ENCODE measurements around the gene XYLT1. TPM values are rescaled to one million over a fixed set of nuclear protein-coding genes. Genes with fewer than 3 reads are reported as not detected.
"Not testable (repeated sequence)": the region's sequence is repeated elsewhere in the genome, so short reads cannot be mapped to it uniquely, and the experiment has no call there.

XYLT1 gene
- total RNA-seq, 2 donors from 2014 or later, result 14.4 to 31.3 TPM

DNA sequence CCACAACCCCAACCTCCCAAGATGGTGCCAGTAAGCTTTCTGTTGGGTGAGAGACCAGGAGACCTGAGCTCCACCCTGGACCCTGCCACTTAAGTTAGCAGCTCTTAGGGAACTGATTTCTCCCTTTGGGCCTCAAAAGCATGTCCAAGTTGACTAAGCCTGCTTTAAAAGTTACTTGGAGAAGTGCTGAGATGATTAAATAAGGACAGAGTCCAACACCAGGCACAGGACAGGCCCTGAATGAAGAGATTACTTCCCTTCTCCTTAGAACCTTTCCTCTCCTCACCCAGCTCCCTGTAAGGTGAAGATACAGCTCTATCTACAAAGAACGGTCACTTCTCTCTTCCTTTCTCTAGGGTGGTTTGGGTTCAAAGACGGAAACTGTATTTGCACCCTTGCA is 162.6 kb downstream of the XYLT1 start:
- Histone ChIP-seq H3K27ac (no peak overlapping the region), H3K4me3 (no peak overlapping the region), H3K36me3 (no peaks in the 10 kb centered on the region), H3K9me3 (no peaks in the 10 kb centered on the region), H3K4me1 (peaks cover 0 to 33% of the 10 kb centered on the region in 2 donors), H3K27me3 (no peaks in the 10 kb centered on the region)
- DNase-seq (ENCODE audit: low spot score), result no peak
- TF ChIP-seq, protein P1, sequence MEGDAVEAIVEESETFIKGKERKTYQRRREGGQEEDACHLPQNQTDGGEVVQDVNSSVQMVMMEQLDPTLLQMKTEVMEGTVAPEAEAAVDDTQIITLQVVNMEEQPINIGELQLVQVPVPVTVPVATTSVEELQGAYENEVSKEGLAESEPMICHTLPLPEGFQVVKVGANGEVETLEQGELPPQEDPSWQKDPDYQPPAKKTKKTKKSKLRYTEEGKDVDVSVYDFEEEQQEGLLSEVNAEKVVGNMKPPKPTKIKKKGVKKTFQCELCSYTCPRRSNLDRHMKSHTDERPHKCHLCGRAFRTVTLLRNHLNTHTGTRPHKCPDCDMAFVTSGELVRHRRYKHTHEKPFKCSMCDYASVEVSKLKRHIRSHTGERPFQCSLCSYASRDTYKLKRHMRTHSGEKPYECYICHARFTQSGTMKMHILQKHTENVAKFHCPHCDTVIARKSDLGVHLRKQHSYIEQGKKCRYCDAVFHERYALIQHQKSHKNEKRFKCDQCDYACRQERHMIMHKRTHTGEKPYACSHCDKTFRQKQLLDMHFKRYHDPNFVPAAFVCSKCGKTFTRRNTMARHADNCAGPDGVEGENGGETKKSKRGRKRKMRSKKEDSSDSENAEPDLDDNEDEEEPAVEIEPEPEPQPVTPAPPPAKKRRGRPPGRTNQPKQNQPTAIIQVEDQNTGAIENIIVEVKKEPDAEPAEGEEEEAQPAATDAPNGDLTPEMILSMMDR (IDR thresholded peaks at IDR 0.05), result no peak

DNA sequence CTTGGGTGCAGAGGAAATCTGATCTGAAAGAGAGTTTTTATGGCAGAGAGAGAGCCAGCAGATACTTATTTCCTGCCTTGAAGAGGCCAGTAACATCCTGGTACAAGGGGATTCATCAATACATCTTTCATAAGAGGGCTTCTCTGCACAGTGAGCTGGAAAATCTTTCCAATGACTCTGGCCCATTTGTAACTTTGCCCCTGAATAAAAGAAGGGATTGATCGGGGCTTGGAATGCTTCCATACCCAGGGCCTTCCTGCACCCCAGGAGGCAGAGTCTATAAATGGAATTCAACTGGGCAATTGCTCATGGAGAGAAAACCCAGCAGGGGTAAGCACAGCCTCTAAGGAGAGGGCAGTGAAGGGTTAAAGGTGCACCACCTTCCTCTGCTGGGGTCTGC is 163.3 kb downstream of the XYLT1 start:
- Histone ChIP-seq H3K9me3 (no peaks in the 10 kb centered on the region), H3K4me3 (no peak overlapping the region), H3K36me3 (no peaks in the 10 kb centered on the region), H3K4me1 (peaks cover 0 to 26% of the 10 kb centered on the region in 2 donors), H3K27me3 (no peaks in the 10 kb centered on the region), H3K27ac (no peak overlapping the region)
- TF ChIP-seq, protein P1 (IDR thresholded peaks at IDR 0.05), result no peak
- DNase-seq (ENCODE audit: low spot score), result no peak

DNA sequence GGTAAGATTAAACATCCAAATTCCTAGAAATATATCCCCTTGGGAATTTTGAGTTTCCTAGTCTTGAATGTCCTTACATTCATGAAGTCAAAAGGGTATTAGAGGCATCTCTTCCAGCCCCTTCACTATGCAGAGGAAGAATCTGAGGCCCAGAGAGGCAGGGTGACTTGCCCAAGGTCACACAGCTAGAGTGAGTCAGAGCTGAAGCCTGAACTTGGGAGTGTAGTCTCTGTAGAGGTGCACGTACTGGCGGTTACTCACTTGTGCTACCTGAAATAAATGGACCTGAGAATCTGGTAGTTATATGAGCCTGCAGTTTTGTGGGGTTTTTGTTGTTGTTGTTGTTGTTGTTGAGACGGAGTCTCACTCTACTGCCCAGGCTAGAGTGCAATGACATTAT is 164.0 kb downstream of the XYLT1 start:
- no peaks in the 10 kb centered on the region for H3K9me3 ChIP-seq
- no peaks in the 10 kb centered on the region for H3K36me3 ChIP-seq
- no peaks in the 10 kb centered on the region for H3K27me3 ChIP-seq
- H3K4me1 ChIP-seq, result peaks cover 0 to 20% of the 10 kb centered on the region in 2 donors
- H3K27ac ChIP-seq, result no peak overlapping the region
- H3K4me3 ChIP-seq, result no peak overlapping the region
- no peak for DNase-seq (ENCODE audit: low spot score)
- TF ChIP-seq, protein P1 (IDR thresholded peaks at IDR 0.05), result no peak

DNA sequence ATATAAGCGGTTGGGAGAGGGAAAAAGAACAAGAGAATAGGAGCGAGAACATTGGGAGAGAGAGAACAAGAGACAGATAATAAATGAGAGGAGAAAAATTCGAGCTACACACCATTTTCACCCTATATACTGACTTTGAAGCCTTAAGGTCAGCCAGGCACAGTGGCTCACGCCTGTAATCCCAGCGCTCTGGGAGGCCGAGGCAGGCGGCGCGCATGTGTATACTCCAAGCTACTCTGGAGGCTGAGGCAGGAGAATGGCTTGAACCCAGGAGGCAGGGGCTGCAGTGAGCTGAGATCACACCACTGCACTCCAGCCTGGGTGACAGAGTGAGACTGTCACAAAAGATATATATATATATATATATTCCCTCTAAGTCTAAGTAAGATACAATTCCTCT is 164.5 kb downstream of the XYLT1 start:
- not testable (repeated sequence) for H3K27ac ChIP-seq; DNase-seq (ENCODE audit: low spot score)
- peaks cover 0 to 19% of the 10 kb centered on the region in 2 donors for H3K4me1 ChIP-seq

DNA sequence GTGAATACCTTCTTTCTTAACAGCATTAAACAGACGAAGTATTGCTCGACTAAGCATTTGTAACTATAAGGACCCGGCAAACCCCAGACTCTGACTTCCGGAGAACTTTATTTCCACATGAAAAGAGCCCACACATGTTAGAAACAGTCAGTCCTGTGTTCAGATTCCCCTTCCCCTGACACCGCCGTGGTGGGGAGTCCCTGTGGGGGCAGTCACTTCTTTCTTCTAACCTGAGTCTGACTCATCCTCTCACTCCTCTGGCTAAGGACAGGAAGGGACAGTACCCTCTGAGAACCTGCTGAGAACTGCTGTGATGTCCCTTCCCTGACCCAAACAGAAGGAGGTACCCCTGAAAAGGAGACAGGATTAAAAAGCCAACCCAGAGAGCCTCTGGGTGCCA is 165.1 kb downstream of the XYLT1 start:
- H3K9me3 ChIP-seq, result no peaks in the 10 kb centered on the region
- peaks cover 0 to 19% of the 10 kb centered on the region in 2 donors for H3K4me1 ChIP-seq
- TF ChIP-seq, protein P1 (IDR thresholded peaks at IDR 0.05), result no peak
- no peak overlapping the region for H3K4me3 ChIP-seq
- no peak overlapping the region for H3K27ac ChIP-seq
- no peak for DNase-seq (ENCODE audit: low spot score)
- H3K36me3 ChIP-seq, result no peaks in the 10 kb centered on the region
- H3K27me3 ChIP-seq, result no peaks in the 10 kb centered on the region

More for the DNA sequence above, 164.5 kb downstream of the XYLT1 start:
- H3K4me3 ChIP-seq, H3K36me3 ChIP-seq, H3K27me3 ChIP-seq, H3K9me3 ChIP-seq: not testable (repeated sequence)

DNA sequence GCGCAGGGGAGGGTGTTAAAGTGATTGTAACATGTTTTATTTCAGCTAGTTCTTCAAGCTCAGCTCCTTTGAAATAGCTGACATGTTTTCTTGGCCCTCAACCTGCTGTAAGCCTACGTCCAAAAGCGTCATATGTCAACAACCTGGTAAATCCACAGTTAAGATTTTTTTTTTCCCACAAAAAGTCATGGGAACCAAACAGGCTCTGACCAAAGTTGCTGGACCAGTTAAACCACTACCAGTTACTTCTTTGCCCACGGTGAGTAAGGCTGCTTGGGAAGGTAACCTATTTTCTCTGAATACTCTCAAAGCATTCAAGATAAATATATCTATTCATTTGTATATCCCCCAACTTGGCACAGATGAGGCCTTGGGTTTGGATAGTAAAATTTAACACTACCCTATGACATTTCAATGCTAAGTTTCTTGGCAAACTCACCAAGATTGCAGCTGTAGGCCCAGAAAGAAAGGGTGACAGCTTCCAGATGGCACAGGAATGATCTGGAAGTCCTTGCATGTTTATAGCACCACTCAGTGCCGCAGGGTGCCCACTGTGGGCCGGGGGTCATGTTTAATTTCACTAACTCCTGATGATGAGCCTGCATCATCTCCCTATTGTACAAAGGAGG is 166.2 kb downstream of the XYLT1 start:
- Histone ChIP-seq H3K9me3 (no peaks in the 10 kb centered on the region), H3K4me1 (peaks cover 0 to 19% of the 10 kb centered on the region in 2 donors), H3K36me3 (no peaks in the 10 kb centered on the region), H3K27ac (peak overlapping the region; percentile 23 to 35), H3K27me3 (no peaks in the 10 kb centered on the region), H3K4me3 (no peak overlapping the region)
- no peak for DNase-seq (ENCODE audit: low spot score)
- TF ChIP-seq, protein P1 (IDR thresholded peaks at IDR 0.05), result no peak
